GM19099 (cell line): ENCODE measurements around the gene ITM2C.

Source experiments
- POLR2A ChIP-seq: IDR thresholded peaks from 3 replicates; pipeline ENCODE4 v1.6.1; 2011; ENCODE audit warnings: low read depth; ENCODE audit not compliant: insufficient read length; ENCODE audit errors: extremely low read depth

ITM2C gene

GRCh38 chr2:230874456-230874855 is 9.7 kb downstream of the ITM2C start:
- no peak for TF ChIP-seq POLR2A

DNA sequence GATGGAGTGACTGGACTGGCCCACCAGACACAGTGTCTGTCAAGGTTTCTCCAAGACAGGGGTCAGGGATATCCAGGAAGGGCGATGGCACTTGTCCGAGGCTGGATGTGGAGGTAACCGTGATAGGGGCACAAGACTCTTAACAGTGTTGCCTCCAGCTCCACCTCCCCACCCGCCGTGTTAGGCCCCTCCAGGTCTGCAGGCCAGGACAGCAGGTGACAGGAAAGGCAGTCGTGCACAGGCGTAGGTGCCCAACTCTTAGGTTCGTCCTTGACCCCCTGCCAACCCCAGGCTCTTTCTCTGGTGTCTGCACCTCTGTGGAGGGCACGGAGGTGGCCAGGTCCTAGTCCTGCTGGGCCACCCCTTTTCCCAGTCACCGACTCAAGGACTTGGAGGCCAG is 10.1 kb downstream of the ITM2C start:
- TF ChIP-seq POLR2A = no peak

- no peak for TF ChIP-seq POLR2A
Observed at GRCh38 chr2:230875347-230876315, 10.9 kb downstream of the ITM2C start.

DNA sequence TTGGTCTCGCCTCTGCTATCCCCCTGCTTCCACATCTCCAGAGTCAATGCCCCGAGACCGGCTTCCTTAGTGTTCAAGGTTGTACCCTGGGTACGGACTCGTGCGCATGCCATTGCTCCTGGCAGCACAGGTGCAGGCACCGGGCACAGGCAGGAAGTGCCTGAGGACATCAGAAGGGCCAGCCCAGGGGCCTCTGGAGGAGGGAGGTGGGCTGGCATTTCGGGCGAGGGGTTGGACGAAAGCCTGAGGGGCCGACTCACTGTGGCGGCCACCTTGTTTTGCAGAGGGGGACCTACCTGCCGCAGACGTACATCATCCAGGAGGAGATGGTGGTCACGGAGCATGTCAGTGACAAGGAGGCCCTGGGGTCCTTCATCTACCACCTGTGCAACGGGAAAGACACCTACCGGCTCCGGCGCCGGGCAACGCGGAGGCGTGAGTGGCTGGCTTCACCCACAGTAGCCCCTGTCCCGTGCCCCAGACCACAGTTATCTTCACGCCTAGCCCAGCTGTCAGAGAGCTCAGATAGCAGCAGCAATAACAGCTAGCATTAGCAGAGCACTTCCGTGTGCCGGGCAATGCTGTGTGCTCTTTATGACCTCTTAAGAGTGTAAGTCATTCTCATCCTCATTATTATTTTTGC is 12.5 kb downstream of the ITM2C start:
- TF ChIP-seq POLR2A = no peak

DNA sequence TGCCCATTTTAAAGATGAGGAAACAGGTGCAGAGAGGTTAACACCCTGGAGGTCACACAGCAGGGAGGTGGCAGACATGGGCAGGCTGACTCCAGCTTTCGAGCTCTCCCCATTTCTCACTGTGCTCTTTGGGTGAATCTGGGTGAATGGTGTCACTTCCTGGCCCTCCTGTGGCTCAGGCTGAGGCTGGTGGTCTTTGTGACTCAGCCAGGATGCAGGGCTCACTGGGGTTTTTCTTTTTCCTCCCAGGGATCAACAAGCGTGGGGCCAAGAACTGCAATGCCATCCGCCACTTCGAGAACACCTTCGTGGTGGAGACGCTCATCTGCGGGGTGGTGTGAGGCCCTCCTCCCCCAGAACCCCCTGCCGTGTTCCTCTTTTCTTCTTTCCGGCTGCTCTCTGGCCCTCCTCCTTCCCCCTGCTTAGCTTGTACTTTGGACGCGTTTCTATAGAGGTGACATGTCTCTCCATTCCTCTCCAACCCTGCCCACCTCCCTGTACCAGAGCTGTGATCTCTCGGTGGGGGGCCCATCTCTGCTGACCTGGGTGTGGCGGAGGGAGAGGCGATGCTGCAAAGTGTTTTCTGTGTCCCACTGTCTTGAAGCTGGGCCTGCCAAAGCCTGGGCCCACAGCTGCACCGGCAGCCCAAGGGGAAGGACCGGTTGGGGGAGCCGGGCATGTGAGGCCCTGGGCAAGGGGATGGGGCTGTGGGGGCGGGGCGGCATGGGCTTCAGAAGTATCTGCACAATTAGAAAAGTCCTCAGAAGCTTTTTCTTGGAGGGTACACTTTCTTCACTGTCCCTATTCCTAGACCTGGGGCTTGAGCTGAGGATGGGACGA is 13.2 kb downstream of the ITM2C start:
- no peak for TF ChIP-seq POLR2A

DNA sequence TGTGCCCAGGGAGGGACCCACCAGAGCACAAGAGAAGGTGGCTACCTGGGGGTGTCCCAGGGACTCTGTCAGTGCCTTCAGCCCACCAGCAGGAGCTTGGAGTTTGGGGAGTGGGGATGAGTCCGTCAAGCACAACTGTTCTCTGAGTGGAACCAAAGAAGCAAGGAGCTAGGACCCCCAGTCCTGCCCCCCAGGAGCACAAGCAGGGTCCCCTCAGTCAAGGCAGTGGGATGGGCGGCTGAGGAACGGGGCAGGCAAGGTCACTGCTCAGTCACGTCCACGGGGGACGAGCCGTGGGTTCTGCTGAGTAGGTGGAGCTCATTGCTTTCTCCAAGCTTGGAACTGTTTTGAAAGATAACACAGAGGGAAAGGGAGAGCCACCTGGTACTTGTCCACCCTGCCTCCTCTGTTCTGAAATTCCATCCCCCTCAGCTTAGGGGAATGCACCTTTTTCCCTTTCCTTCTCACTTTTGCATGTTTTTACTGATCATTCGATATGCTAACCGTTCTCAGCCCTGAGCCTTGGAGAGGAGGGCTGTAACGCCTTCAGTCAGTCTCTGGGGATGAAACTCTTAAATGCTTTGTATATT is 14.0 kb downstream of the ITM2C start:
- no peak for TF ChIP-seq POLR2A

- no peak for TF ChIP-seq POLR2A
Observed at GRCh38 chr2:230879271-230879882, 14.6 kb downstream of the ITM2C start.

- TF ChIP-seq POLR2A = no peak
Observed at GRCh38 chr2:230879891-230880290, 15.1 kb downstream of the ITM2C start.

GRCh38 chr2:230881840-230882239 is 17.1 kb downstream of the ITM2C start:
- TF ChIP-seq POLR2A = no peak

- no peak for TF ChIP-seq POLR2A
Observed at GRCh38 chr2:230885463-230886130, 20.9 kb downstream of the ITM2C start.

GRCh38 chr2:230886206-230886605 is 21.5 kb downstream of the ITM2C start:
- TF ChIP-seq POLR2A = no peak

- TF ChIP-seq POLR2A = no peak
Observed at GRCh38 chr2:230886671-230887071, 21.9 kb downstream of the ITM2C start.

DNA sequence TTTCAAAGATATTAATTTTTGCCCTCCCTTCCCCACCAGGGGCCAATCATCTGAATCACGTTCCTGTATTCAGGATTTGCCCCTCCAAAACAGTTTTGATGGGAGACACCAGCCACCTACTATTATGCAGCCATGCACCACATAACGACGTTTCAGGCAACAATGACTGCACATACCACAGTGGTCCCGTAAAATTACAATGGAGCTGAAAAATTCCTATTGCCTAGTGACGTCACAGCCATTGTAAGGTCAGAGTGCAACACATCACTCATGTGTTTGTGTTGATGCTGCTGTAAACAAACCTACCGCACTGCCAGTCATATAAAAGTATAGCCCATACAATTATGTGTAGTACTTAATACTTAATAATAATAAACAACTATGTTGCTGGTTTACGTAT is 22.6 kb downstream of the ITM2C start:
- TF ChIP-seq POLR2A = no peak
